ENCODE measurements around the gene SPINK8. TPM values are rescaled to one million over a fixed set of nuclear protein-coding genes. Genes with fewer than 3 reads are reported as not detected.
"Not testable (repeated sequence)": the region's sequence is repeated elsewhere in the genome, so short reads cannot be mapped to it uniquely, and the experiment has no call there.

SPINK8 gene
- total RNA-seq, 1 experiment from 2014 or later, result not detected

- H3K27me3 ChIP-seq (ENCODE audit: control insufficient read depth, insufficient read depth, low read length), result no peaks in the 10 kb centered on the region; the same call in 1 of the 2 replicates
- H3K4me3 ChIP-seq (ENCODE audit: insufficient read depth, low read depth, low read length), result no peak overlapping the region
- DNase-seq, result no peak
- H3K36me3 ChIP-seq (replicated peaks; ENCODE audit: control insufficient read depth, insufficient read depth, low read length), result no peaks in the 10 kb centered on the region
Measured at GRCh38 chr3:48344867-48345507, 11.5 kb upstream of the SPINK8 start.

DNA sequence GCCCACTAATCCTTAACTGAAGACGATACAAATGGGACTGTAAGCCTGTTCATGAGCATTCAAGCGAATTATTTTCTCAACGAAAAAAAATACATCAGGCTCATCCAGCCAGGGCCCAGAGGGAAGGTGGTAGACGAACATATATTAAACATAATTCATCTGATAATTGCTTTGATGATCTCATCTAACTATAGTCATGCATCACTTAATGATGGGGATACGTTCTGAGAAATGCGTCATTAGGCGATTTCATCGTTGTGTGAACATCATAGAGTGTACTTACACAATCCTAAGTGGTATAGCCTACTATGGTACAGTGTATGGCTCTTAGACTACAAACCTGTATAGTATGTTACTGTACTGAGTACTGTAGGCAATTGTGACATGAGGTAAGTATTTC, 10.0 kb upstream of the SPINK8 start:
- H3K36me3 ChIP-seq (replicated peaks; ENCODE audit: control insufficient read depth, insufficient read depth, low read length), result no peaks in the 10 kb centered on the region
- DNase-seq, result no peak
- H3K4me3 ChIP-seq (ENCODE audit: insufficient read depth, low read depth, low read length), result no peak overlapping the region
- no peaks in the 10 kb centered on the region; the same call in 1 of the 2 replicates for H3K27me3 ChIP-seq (ENCODE audit: control insufficient read depth, insufficient read depth, low read length)

DNA sequence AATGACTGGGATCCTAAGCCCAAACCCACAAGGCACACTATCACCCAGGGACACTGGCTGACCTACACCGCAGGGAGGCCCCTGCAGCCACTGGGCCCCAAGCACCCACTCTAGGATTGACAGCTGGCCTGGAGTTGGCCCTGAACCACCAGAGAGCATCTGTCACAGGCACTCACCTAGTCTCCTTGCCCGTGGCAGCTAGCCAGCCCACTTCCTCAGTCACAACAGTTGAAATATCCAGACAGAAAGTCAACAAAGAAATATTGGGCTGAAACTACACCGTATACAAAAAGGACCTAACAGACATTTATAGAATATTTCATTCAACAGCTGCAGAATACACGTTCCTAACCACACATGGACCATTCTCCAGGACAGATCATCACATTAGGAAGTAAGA, 5.2 kb upstream of the SPINK8 start:
- Histone ChIP-seq H3K4me3 (ENCODE audit: insufficient read depth, low read depth, low read length) (no peak overlapping the region), H3K27me3 (ENCODE audit: control insufficient read depth, insufficient read depth, low read length) (no peaks in the 10 kb centered on the region), H3K36me3 (replicated peaks; ENCODE audit: control insufficient read depth, insufficient read depth, low read length) (no peaks in the 10 kb centered on the region)
- no peak for DNase-seq

DNA sequence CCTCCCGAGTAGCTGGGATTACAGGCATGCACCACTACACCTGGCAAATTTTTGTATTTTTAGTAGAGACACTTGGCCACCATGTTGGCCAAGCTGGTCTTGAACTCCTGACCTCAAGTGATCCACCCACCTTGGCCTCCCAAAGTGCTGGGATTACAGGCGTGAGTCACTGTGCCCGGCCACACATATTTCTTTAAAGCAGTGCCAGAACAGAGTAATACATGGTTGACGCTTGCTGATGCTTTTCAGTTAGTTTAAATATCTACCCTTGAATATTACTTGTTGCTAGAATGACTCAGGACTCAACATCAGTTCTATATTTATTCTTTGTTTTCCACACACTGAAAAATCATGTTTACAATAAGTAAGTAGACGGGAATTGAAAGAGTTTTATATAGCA, 4.1 kb upstream of the SPINK8 start:
- H3K4me3 ChIP-seq (ENCODE audit: insufficient read depth, low read depth, low read length); H3K36me3 ChIP-seq (replicated peaks; ENCODE audit: control insufficient read depth, insufficient read depth, low read length); H3K27me3 ChIP-seq (ENCODE audit: control insufficient read depth, insufficient read depth, low read length); DNase-seq: not testable (repeated sequence)

DNA sequence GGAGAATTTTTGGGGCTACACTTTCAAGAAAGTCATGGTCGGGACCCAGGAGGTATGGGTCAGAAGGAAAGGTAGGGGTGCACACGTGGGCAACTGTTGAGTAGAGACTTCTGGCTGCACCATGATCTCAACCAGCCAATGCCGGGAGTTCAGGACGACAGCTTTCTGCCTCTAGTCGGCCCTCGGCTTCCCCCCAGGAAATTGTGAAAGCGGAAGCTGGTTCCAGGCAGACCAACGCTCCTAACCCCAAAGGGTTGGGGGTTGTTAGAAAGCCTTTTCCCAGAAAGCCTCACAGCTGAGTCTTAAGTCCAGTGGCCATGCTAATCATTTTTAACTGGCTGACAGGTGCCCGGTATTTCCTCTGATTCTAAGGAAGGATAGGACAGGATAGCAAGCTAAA, 1.8 kb upstream of the SPINK8 start:
- not testable (repeated sequence) for H3K27me3 ChIP-seq (ENCODE audit: control insufficient read depth, insufficient read depth, low read length); H3K36me3 ChIP-seq (replicated peaks; ENCODE audit: control insufficient read depth, insufficient read depth, low read length); DNase-seq; H3K4me3 ChIP-seq (ENCODE audit: insufficient read depth, low read depth, low read length)

- no peaks in the 10 kb centered on the region for H3K27me3 ChIP-seq (ENCODE audit: control insufficient read depth, insufficient read depth, low read length)
- H3K36me3 ChIP-seq (replicated peaks; ENCODE audit: control insufficient read depth, insufficient read depth, low read length), result no peaks in the 10 kb centered on the region
- no peak for DNase-seq
- no peak overlapping the region for H3K4me3 ChIP-seq (ENCODE audit: insufficient read depth, low read depth, low read length)
Measured at GRCh38 chr3:48334605-48335004, 1.1 kb upstream of the SPINK8 start.

- not testable (repeated sequence) for H3K4me3 ChIP-seq (ENCODE audit: insufficient read depth, low read depth, low read length); H3K27me3 ChIP-seq (ENCODE audit: control insufficient read depth, insufficient read depth, low read length); DNase-seq; H3K36me3 ChIP-seq (replicated peaks; ENCODE audit: control insufficient read depth, insufficient read depth, low read length)
Measured at GRCh38 chr3:48331706-48332435, 1.6 kb downstream of the SPINK8 start.

- Histone ChIP-seq H3K36me3 (replicated peaks; ENCODE audit: control insufficient read depth, insufficient read depth, low read length) (no peaks in the 10 kb centered on the region), H3K27me3 (ENCODE audit: control insufficient read depth, insufficient read depth, low read length) (no peaks in the 10 kb centered on the region), H3K4me3 (ENCODE audit: insufficient read depth, low read depth, low read length) (no peak overlapping the region)
- no peak for DNase-seq
Measured at GRCh38 chr3:48320996-48321395, 12.5 kb downstream of the SPINK8 start.

GRCh38 chr3:48318713-48319468, 14.6 kb downstream of the SPINK8 start:
- Histone ChIP-seq H3K27me3 (ENCODE audit: control insufficient read depth, insufficient read depth, low read length) (no peaks in the 10 kb centered on the region), H3K4me3 (ENCODE audit: insufficient read depth, low read depth, low read length) (no peak overlapping the region), H3K36me3 (replicated peaks; ENCODE audit: control insufficient read depth, insufficient read depth, low read length) (no peaks in the 10 kb centered on the region)
- DNase-seq, result no peak

- Histone ChIP-seq H3K4me3 (ENCODE audit: insufficient read depth, low read depth, low read length) (no peak overlapping the region), H3K27me3 (ENCODE audit: control insufficient read depth, insufficient read depth, low read length) (no peaks in the 10 kb centered on the region), H3K36me3 (replicated peaks; ENCODE audit: control insufficient read depth, insufficient read depth, low read length) (no peaks in the 10 kb centered on the region)
- DNase-seq, result no peak
Measured at GRCh38 chr3:48314542-48314941, 18.9 kb downstream of the SPINK8 start.

GRCh38 chr3:48306860-48307530, 26.5 kb downstream of the SPINK8 start:
- Histone ChIP-seq H3K36me3 (replicated peaks; ENCODE audit: control insufficient read depth, insufficient read depth, low read length) (no peaks in the 10 kb centered on the region), H3K27me3 (ENCODE audit: control insufficient read depth, insufficient read depth, low read length) (peaks cover 2% of the 10 kb centered on the region; the same call in 1 of the 2 replicates), H3K4me3 (ENCODE audit: insufficient read depth, low read depth, low read length) (no peak overlapping the region)
- DNase-seq, result no peak

DNA sequence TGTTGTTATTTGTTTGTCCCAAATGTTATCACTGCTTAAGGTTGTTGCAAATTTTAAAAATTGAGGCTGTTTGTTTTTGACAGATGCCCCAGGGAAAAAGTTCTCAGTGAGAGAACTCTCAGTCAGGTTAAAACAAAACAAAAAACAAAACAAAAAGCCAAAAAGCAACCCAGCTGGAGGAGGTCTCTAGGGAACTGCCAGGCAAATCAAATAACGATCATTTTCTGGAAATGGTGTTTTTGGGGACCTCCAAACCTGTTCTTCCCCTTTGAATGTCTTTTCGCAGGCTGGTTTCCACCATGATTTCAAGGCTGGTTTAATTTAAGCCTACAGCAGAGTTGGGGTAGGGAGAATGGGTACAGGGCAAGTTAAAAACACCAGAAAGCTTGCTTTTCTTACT, 27.2 kb downstream of the SPINK8 start:
- Histone ChIP-seq H3K36me3 (replicated peaks; ENCODE audit: control insufficient read depth, insufficient read depth, low read length) (no peaks in the 10 kb centered on the region), H3K27me3 (ENCODE audit: control insufficient read depth, insufficient read depth, low read length) (peaks cover 2% of the 10 kb centered on the region; the same call in 1 of the 2 replicates)
- DNase-seq, result no peak

DNA sequence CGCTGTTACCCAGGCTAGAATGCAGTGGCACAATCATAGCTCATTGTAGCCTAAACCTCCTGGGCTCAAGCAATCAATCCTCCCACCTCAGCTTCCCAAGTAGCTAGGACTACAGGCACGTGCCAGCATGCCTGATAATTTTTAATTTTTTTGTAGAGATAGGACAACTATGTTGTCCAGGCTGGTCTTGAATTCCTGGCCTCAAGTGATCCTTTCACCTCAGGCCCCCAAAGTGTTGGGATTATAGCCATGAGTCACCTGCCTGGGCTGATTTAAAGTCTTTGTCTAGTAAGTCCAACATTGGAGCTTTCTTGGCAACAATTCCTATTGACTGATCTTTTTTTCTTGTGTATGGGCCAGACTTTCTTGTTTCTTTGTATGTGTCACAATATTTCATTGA, 28.1 kb downstream of the SPINK8 start:
- H3K36me3 ChIP-seq (replicated peaks; ENCODE audit: control insufficient read depth, insufficient read depth, low read length), result no peaks in the 10 kb centered on the region
- H3K27me3 ChIP-seq (ENCODE audit: control insufficient read depth, insufficient read depth, low read length), result peaks cover 2% of the 10 kb centered on the region; the same call in 1 of the 2 replicates
- no peak overlapping the region for H3K4me3 ChIP-seq (ENCODE audit: insufficient read depth, low read depth, low read length)
- DNase-seq, result no peak

More for the DNA sequence above, 27.2 kb downstream of the SPINK8 start:
- no peak overlapping the region for H3K4me3 ChIP-seq (ENCODE audit: insufficient read depth, low read depth, low read length)

DNA sequence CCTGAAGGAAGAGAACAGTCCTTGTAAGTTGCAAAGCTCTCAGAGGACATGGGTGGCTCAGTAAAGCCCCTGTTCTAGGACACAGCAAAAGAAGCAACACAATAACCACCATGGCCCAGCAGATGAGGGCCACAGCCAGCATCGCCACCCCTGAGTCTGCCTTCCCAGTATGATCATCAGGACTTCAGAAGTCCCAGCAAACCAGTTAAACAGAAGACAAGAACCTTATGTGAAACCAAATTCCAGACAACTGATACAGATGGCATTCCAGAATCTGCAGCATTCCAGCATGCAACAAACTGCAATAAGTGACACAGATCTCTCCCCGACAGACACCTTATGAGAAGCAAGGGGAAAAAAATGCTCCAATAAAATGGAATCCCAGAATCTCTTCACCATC, 30.4 kb downstream of the SPINK8 start:
- no peak for DNase-seq
- no peaks in the 10 kb centered on the region; the same call in 1 of the 2 replicates for H3K36me3 ChIP-seq (replicated peaks; ENCODE audit: control insufficient read depth, insufficient read depth, low read length)
- no peak overlapping the region for H3K4me3 ChIP-seq (ENCODE audit: insufficient read depth, low read depth, low read length)
- peaks cover 2% of the 10 kb centered on the region; the same call in 1 of the 2 replicates for H3K27me3 ChIP-seq (ENCODE audit: control insufficient read depth, insufficient read depth, low read length)

All from H7 (cell line).